ENCODE results near the gene PCYT1A. TPM values are rescaled to one million over a fixed set of nuclear protein-coding genes. Genes with fewer than 3 reads are reported as not detected.

PCYT1A gene
- total and polyA plus RNA-seq, 10 of the 15 experiments (the other 5 are each of a cell fraction or from before 2014, with no cell fraction given), result 10.8 to 64.3 (median 48.6) TPM

DNA sequence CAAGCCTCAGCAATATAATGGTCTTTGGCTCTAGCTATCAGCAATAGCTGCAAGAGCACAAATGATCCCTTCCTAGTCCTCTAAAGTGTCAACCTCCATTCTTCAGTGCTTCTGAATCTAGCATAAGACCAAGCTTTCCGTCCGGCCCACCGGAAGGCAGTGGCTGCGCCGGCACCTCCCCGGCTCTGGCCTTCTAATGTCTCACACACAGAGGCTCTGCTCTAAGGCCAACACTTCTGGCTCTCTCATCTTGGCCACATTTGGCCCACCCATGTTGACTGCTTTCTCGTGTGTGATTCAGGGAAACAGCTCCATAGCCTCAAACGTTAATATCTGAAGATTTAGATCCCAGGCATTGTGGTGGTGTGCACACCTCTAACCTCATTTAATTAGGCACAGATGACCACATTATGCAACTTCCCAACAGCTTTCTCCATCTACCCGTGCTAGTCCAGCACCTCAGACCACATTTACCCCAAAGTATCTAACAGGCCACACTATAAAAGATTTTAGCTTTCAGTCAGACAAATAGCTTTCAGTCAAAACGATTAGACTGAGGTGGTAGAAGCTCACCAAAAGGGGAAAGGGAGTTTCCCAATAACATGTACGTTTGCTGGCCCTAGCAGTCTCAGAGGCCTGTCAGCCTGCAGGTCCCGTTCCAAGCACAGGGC, 51.9 kb downstream of the PCYT1A start:
- no peak for DNase-seq (ENCODE audit: low read depth, low spot score)
- Histone ChIP-seq H2AFZ (ENCODE audit: control insufficient read depth, low read depth, low read length) (no peak overlapping the region), H3K9me3 (replicated peaks; ENCODE audit: control insufficient read depth, insufficient read depth, low read length) (no peaks in the 10 kb centered on the region), H3K4me3 (no peak overlapping the region), H3K9ac (ENCODE audit: control insufficient read depth, insufficient read depth, low read length) (no peak overlapping the region), H4K20me1 (ENCODE audit: control insufficient read depth, insufficient read depth) (no peaks in the 10 kb centered on the region), H3K4me1 (ENCODE audit: control insufficient read depth, insufficient read depth, low read length) (peaks cover 28% of the 10 kb centered on the region), H3K79me2 (ENCODE audit: control insufficient read depth, insufficient read depth, low read length) (no peaks in the 10 kb centered on the region), H3K27ac (ENCODE audit: control insufficient read depth, insufficient read depth) (no peak overlapping the region), H3K27me3 (replicated peaks in 1 of 2; ENCODE audit: control insufficient read depth in 2 of 2, insufficient read depth in 2 of 2, low read length in 1 of 2) (no peaks in the 10 kb centered on the region), H3K36me3 (ENCODE audit: control insufficient read depth in 2 of 2, insufficient read depth in 2 of 2, low read length in 1 of 2) (peaks cover 0 to 2% of the 10 kb centered on the region in 2 experiments; a peak in 3 of 4 replicates), H3K4me2 (ENCODE audit: control insufficient read depth, insufficient read depth) (no peak overlapping the region)
- ChIA-PET CTCF (interaction anchor here (1.0 to 1.8 kb wide), 3 partner anchors 10 to 287 kb away, joined by 3 to 5 read pairs (median 4); no protein-coding TSS in a partner anchor), POLR2A (interaction anchor here (1.6 kb wide), 1 partner anchor 17 kb away, joined by 3 read pairs; no protein-coding TSS in a partner anchor), RAD21 (ENCODE audit: unreplicated experiment) (interaction anchor here (1.0 kb wide), 1 partner anchor 16 kb away, joined by 3 read pairs; no protein-coding TSS in a partner anchor), SMC1A (ENCODE audit: uncharacterized antibody, unreplicated experiment) (interaction anchor here (1.0 to 1.6 kb wide), 6 partner anchors 18 to 164 kb away, joined by 3 to 4 read pairs (median 4); no protein-coding TSS in a partner anchor)
- intact Hi-C loops (cut with micrococcal nuclease; ENCODE audit: unreplicated experiment) (no loop called here), in situ Hi-C loops (cut with MboI) (no loop called here)
- BruUV-seq (replicated peaks), result TSS peak; percentile 25
- ATAC-seq, result peak; percentile 54
- WGBS (ENCODE audit: insufficient coverage, insufficient replicate concordance, low lambda C conversion rate, missing lambda C conversion rate), result 60% methylated on average over 12 of the region's 12 CpGs
- no peak for FAIRE-seq
- TF ChIP-seq ZNF687 (IDR thresholded peaks at IDR 0.05), result no peak
- TF ChIP-seq ZNF24 (IDR thresholded peaks at IDR 0.05), result no peak
- no peak for TF ChIP-seq TBL1XR1 (IDR thresholded peaks at IDR 0.05; ENCODE audit: low read depth, low read length)
- no peak for TF ChIP-seq ZNF274 (IDR thresholded peaks at IDR 0.05; ENCODE audit: insufficient read depth, insufficient read length)
- no peak for TF ChIP-seq ESRRA (IDR thresholded peaks at IDR 0.05; ENCODE audit: low read length)
- no peak for TF ChIP-seq JUND (IDR thresholded peaks at IDR 0.05; ENCODE audit: low read depth, low read length)
- TF ChIP-seq PKNOX1 (IDR thresholded peaks at IDR 0.05), result peak; percentile 50; the same call in 1 of the 2 replicates
- no peak for TF ChIP-seq NBN (IDR thresholded peaks at IDR 0.05)
- TF ChIP-seq MTA2 (IDR thresholded peaks at IDR 0.05; ENCODE audit: low read depth), result peak; percentile 43; the same call in 1 of the 2 replicates
- TF ChIP-seq NR2F1 (conservative IDR thresholded peaks at IDR 0.05), result peak; percentile 38; the same call in 1 of the 2 replicates
- no peak for TF ChIP-seq MEF2A (IDR thresholded peaks at IDR 0.05; ENCODE audit: insufficient read depth, low read depth, low read length)
- no peak for TF ChIP-seq USF2 (IDR thresholded peaks at IDR 0.05; ENCODE audit: borderline replicate concordance, low read depth, low read length)
- TF ChIP-seq, protein P1, sequence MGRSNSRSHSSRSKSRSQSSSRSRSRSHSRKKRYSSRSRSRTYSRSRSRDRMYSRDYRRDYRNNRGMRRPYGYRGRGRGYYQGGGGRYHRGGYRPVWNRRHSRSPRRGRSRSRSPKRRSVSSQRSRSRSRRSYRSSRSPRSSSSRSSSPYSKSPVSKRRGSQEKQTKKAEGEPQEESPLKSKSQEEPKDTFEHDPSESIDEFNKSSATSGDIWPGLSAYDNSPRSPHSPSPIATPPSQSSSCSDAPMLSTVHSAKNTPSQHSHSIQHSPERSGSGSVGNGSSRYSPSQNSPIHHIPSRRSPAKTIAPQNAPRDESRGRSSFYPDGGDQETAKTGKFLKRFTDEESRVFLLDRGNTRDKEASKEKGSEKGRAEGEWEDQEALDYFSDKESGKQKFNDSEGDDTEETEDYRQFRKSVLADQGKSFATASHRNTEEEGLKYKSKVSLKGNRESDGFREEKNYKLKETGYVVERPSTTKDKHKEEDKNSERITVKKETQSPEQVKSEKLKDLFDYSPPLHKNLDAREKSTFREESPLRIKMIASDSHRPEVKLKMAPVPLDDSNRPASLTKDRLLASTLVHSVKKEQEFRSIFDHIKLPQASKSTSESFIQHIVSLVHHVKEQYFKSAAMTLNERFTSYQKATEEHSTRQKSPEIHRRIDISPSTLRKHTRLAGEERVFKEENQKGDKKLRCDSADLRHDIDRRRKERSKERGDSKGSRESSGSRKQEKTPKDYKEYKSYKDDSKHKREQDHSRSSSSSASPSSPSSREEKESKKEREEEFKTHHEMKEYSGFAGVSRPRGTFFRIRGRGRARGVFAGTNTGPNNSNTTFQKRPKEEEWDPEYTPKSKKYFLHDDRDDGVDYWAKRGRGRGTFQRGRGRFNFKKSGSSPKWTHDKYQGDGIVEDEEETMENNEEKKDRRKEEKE (IDR thresholded peaks at IDR 0.05), result no peak
- TF ChIP-seq CBX3 (IDR thresholded peaks at IDR 0.05; ENCODE audit: borderline replicate concordance, low read depth), result no peak
- TF ChIP-seq TARDBP (IDR thresholded peaks at IDR 0.05; ENCODE audit: borderline replicate concordance), result no peak

Data from GM12878 (cell line).